Activated T-cell treated with anti-CD3 and anti-CD28 coated beads, Interleukin-2, amount 50 U/mL, for 4 hours (primary cell): ENCODE results near the gene SLC22A23. TPM values are rescaled to one million over a fixed set of nuclear protein-coding genes. Genes with fewer than 3 reads are reported as not detected.

Experiments
- ATAC-seq, 2 donors: fragments of 200-7000 bp; cut with Tn5 transposase; one replicate each; pipeline ENCODE4 v1.10.0; 2021
- DNase-seq: peaks from one replicate; pipeline ENCODE4 v3.0.0-alpha.2; 2020
- H3K27me3 Mint-ChIP-seq: one replicate; pipeline ENCODE4 v1.8.0; 2021; ENCODE audit warnings: low read depth, mixed read lengths
- H3K36me3 Mint-ChIP-seq: one replicate; pipeline ENCODE4 v1.8.0; 2022; ENCODE audit warnings: mixed read lengths; ENCODE audit not compliant: insufficient read depth
- H3K4me1 Mint-ChIP-seq: one replicate; pipeline ENCODE4 v1.8.0; 2021; ENCODE audit warnings: low read depth, mixed read lengths
- H3K4me3 Mint-ChIP-seq: one replicate; pipeline ENCODE4 v1.8.0; 2021; ENCODE audit warnings: mild to moderate bottlenecking, moderate library complexity, mixed read lengths
- H3K9me3 Mint-ChIP-seq: one replicate; pipeline ENCODE4 v1.8.0; 2021; ENCODE audit warnings: mixed read lengths
- total RNA-seq, 3 donors: library from RNA; stranded (reverse); gene quantifications; one replicate each; pipeline ENCODE4 v1.2.1, GENCODE V29; 2021

SLC22A23 gene
- total RNA-seq, 3 donors from 2014 or later = 0.50 to 1.2 (median 0.54) TPM

DNA sequence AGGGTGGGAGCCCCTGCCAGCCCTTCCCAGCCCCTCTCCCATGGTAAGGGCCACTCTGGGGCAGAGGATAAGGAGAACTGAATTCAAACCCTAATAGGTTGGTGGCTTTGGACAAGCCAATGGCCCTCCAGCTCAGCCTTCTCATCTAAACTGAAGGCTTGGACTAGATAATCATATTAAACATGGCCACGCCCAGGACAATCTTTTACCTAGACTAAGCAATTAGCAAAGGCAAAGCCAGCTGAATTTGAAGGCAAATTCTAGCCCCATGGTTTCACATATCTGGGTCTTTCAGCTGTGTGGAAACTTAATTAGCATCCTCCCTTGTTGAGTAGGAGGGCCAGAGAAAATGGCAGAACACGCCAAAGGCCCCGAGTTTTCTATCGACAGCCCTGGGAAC lies 10.7 kb downstream of the SLC22A23 start:
- H3K4me1 Mint-ChIP-seq = peaks cover 19% of the 10 kb centered on the region
- ATAC-seq = no peak

DNA sequence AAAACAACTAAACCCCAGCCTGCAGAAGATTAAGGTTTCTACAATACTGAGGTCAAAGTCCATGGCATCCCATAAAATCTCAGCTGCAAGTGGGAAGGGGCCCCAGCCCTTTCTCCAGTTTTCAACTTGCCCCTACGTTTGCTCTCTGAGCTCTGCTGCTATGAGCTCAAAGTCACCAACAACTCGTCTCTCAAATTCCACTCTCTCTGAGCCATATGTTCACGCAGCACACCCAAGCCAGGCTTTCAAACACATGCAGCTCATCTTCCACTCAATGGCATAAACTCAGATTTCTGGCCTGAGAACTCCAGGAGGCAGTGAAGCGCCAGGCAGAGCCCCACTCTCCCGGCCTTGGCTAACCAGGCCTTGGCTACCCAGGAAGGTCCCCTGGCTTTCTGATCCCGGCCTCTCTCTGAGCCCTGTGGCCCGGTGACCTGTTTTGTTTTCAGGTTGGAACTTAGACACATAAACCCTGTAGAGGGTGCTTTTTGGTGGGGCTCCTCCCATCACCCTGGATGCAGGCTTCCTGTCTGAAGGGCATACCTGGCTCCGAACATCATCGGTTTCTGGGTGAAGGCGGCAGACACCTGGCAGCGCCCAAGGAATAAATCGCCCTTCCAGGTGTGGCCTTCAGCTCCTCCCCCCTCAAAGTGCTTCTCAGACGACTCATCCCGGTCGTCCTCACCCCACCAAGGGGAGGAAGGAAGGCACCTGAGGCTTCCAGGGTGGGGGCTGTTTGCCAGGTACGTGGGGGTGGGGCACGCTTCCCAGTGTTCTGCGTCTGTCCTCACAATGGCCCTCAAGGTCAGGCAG lies 12.4 kb downstream of the SLC22A23 start:
- ATAC-seq = no peak
- no peak for DNase-seq
- peaks cover 14% of the 10 kb centered on the region for H3K4me1 Mint-ChIP-seq
- peaks cover 1% of the 10 kb centered on the region for H3K27me3 Mint-ChIP-seq
- no peaks in the 10 kb centered on the region for H3K9me3 Mint-ChIP-seq
- H3K4me3 Mint-ChIP-seq = no peak overlapping the region
- no peaks in the 10 kb centered on the region for H3K36me3 Mint-ChIP-seq

More for the DNA sequence above, 10.7 kb downstream of the SLC22A23 start:
- Mint-ChIP-seq H3K4me3 (no peak overlapping the region), H3K27me3 (peaks cover 1% of the 10 kb centered on the region), H3K36me3 (no peaks in the 10 kb centered on the region), H3K9me3 (no peaks in the 10 kb centered on the region)
- DNase-seq = no peak

DNA sequence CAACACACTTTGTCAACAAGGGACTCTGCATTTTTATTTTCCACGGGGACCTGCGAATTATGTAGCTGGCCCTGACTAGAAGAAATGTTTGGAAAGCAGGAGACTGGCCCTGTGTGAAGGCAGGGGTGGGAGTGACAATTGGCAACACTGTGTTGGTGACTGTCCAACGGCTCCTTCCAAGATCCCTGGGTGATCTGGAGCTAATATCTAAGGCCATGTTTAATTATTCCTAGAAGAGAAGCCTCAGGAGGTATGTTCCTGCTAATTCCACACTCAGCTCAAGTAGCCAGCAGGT lies 13.7 kb downstream of the SLC22A23 start:
- DNase-seq (no peak), ATAC-seq (no peak)
- no peaks in the 10 kb centered on the region for H3K9me3 Mint-ChIP-seq
- peaks cover 1% of the 10 kb centered on the region for H3K27me3 Mint-ChIP-seq
- no peak overlapping the region for H3K4me3 Mint-ChIP-seq
- peaks cover 4% of the 10 kb centered on the region for H3K4me1 Mint-ChIP-seq
- no peaks in the 10 kb centered on the region for H3K36me3 Mint-ChIP-seq

DNA sequence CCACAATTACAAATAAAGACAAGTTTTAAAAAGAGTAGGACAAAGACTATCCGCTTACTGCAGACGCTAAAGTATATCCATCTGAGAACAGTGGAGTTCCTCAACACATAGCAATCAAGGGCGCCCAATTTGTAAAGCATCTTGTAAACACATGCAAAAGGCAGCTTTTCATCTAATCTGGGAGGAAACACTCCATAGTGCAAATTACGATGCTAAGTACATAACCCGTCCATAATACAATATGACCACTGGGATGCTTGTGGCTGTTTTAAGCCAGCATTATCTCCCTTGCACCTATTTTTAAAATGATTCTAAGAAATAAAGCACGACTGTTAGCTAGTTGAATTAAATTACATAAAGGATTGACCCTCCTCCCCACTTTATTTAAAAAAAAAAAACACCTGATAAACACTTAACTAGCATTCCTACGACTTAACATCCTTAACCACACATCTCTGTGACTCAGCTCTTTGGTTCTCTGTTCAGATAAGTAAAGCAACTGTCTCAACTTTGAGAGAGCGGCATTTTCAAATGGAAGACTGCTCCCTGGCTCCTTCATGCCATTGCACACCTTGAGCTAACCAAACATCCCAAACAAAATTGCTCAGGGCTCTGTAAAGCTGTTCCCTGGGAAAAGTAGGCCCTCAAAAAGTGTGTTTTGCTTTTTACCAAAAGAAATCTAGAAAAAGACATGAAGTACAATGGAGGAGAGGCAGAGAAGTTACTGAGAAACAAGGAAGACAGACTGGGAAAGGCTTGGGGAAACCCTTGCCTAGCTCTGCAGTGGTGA lies 14.2 kb downstream of the SLC22A23 start:
- ATAC-seq (no peak), DNase-seq (no peak)
- Mint-ChIP-seq H3K27me3 (peaks cover 1% of the 10 kb centered on the region), H3K9me3 (no peaks in the 10 kb centered on the region), H3K4me1 (peaks cover 4% of the 10 kb centered on the region), H3K36me3 (no peaks in the 10 kb centered on the region), H3K4me3 (no peak overlapping the region)

DNA sequence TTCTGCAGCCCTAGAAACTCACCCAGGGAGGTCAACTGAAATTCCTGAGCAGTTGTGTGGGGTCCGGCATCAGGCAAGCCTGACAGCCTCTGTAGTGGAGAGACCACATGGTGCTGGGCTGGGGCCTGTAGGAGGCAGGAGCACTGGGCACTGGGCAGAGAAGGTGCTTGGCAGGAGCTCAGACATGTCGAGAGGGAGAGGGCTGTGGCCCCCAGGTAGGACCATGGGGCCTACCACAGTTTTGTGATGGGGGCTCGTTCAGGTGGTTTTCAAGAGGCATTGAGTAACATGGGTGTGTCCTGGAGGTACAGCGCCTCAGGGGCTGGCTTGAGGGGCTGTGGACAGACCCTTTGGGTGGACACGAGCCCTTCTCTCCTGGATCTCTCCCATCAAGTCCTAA lies 15.9 kb downstream of the SLC22A23 start:
- H3K4me3 Mint-ChIP-seq = no peak overlapping the region

DNA sequence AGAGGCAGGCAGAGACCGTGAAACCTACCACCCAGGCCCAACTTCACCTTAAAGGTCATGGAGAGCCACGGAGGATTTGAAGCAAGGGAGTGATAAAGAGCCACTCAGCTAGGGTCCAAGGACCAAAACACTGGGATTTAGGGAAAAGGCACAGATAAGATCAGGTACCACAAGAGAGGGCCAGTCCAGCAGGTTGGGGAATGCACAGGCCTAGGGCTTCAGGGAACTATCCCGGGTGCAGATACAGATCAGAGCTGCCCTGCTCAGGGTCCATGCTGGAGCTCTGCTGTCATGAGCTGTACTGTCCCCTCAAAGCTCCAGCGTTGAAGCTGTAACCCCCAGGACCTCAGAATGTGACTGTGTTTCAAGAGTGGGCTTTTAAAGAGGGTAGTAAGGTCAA lies 16.9 kb downstream of the SLC22A23 start:
- Mint-ChIP-seq H3K4me3 (no peak overlapping the region), H3K4me1 (no peaks in the 10 kb centered on the region), H3K9me3 (no peaks in the 10 kb centered on the region), H3K27me3 (peaks cover 6% of the 10 kb centered on the region), H3K36me3 (peaks cover 6% of the 10 kb centered on the region)
- DNase-seq (no peak), ATAC-seq (no peak)

More for the DNA sequence above, 15.9 kb downstream of the SLC22A23 start:
- Mint-ChIP-seq H3K9me3 (no peaks in the 10 kb centered on the region), H3K36me3 (peaks cover 6% of the 10 kb centered on the region), H3K4me1 (no peaks in the 10 kb centered on the region), H3K27me3 (peaks cover 6% of the 10 kb centered on the region)
- ATAC-seq (no peak), DNase-seq (no peak)

DNA sequence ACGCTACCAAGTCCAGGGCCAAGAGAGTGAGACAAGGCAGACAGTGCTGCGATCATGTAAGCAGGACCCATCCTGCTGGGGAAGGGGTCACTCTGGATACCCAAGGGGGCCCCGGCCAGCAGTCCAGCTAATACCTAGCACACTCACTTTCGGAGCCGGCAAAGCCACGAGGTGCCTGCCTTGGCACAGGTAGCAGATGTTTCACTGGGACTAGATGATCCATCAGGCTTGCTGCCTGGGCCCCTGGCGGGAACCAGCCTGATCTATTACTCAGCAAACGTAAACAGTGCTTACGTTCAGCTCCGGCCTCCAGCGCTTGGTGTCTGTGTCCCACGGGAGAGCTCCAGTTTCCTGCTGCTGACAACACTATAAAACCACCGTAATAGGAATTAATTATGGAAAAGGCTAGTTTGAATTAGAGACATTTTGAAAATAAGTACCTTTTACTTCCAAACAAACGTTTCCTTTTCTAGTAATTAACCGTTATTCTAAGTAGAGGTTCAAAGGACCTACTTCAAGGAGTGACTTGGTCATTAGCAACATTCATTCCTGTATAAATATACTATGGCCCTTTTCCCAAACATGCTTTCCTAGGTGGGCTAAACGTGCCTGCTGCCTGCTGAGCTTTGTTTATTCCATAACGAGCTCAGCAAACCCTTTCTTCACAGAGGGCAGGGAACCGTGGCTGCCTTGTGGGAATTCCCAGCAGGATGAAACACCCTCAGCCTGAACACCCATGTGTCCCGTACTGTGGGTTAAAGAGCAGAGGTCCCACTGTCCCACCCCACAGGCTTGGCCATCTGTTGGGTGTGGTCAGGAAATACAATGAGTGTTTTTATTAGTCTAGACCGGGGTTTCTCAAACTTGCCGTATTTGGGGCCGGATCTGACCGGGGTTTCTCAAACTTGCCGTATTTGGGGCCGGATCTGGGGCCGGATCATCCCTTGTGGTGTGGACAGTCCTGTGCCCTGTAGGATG lies 18.4 kb downstream of the SLC22A23 start:
- DNase-seq (no peak), ATAC-seq (no peak)
- Mint-ChIP-seq H3K36me3 (peaks cover 6% of the 10 kb centered on the region), H3K9me3 (no peaks in the 10 kb centered on the region), H3K4me3 (no peak overlapping the region), H3K27me3 (peaks cover 5% of the 10 kb centered on the region), H3K4me1 (no peaks in the 10 kb centered on the region)

DNA sequence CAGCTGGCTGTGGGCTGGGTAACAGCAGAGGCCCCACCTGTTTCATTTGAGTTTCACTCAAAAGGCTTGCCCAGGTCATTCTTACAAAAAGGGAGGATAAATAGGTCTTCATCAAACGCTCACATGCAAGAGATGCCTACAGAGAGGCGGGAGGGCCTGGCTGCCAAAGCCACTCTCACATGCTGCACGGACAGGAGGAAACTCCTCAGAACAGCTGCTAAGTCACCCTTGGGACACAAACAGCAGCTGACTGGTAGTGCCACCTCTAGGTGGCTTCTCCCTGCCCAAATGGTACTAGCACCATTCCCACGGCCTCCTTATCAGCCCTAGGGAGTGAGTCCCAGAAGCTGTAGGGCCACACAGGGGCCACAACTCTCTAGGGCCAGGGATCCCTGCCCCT lies 23.8 kb downstream of the SLC22A23 start:
- DNase-seq = no peak
- Mint-ChIP-seq H3K9me3 (no peaks in the 10 kb centered on the region), H3K36me3 (peaks cover 6% of the 10 kb centered on the region), H3K4me1 (no peaks in the 10 kb centered on the region), H3K4me3 (no peak overlapping the region), H3K27me3 (peaks cover 5% of the 10 kb centered on the region)
- no peak for ATAC-seq

DNA sequence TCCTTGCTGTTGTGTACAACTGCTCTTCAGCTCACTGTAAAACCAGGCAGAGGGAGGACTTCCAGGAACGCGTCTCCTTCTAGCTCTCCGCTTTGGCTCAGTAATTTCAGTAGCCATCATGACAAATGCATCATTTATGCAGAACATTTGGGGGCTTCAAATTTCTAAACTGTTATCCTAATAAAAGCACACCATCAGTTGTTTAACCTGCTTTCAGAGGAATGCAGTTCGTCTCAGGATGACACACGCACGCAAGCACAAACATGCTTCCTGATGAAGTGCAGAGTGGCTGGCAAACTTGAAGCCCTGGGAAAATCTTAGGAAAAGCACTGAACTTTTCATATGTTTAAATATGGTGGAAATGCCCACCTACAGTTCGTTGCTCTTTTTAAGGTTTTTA lies 24.4 kb downstream of the SLC22A23 start:
- H3K4me3 Mint-ChIP-seq = no peak overlapping the region
- H3K36me3 Mint-ChIP-seq = peaks cover 6% of the 10 kb centered on the region
- H3K27me3 Mint-ChIP-seq = peaks cover 5% of the 10 kb centered on the region
- H3K4me1 Mint-ChIP-seq = no peaks in the 10 kb centered on the region
- DNase-seq (no peak), ATAC-seq (no peak)
- no peaks in the 10 kb centered on the region for H3K9me3 Mint-ChIP-seq

DNA sequence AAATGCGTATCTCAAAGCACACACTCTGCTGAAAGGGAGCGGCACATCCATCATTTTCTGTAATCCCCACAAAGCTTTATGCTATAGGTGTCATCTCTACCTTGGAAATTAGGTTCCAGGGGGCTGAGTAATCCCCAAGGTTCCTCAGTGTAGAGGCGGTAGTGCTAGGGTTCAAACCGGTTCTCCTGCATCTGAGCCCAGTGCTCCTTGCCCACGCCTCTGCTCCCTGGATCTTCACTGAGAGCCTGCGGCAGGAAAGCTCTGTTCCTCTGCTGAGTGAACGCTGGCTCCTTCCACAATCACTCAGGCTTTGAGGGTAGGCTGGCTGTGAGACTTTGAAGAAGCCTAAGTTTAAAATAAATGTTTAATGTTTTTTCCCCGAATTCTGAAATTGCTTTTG lies 24.9 kb downstream of the SLC22A23 start:
- H3K36me3 Mint-ChIP-seq = peaks cover 6% of the 10 kb centered on the region
- no peaks in the 10 kb centered on the region for H3K4me1 Mint-ChIP-seq
- no peaks in the 10 kb centered on the region for H3K9me3 Mint-ChIP-seq
- no peak for DNase-seq
- no peak for ATAC-seq
- H3K4me3 Mint-ChIP-seq = no peak overlapping the region
- peaks cover 5% of the 10 kb centered on the region for H3K27me3 Mint-ChIP-seq

DNA sequence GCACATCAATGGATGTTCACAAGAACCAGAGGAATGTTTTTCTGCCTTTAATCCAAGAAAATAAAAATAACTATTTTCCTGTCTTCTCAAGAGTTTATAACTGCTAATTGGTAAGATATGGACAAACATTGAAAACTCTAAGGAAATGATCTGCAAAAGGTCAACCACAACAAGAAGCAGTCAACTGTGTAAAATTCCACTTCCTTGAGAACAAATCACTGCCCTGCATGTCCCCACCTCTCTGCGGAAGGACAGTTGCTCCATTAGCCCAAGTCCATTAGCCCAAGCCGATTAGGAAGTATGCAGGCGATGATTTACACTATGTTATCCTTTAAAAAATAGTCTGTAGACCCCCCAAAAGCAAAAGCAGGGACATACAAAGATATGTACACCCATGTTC lies 27.6 kb downstream of the SLC22A23 start:
- H3K27me3 Mint-ChIP-seq = peaks cover 3% of the 10 kb centered on the region
- no peaks in the 10 kb centered on the region for H3K36me3 Mint-ChIP-seq
- no peak for ATAC-seq
- no peaks in the 10 kb centered on the region for H3K4me1 Mint-ChIP-seq
- no peak overlapping the region for H3K4me3 Mint-ChIP-seq
- DNase-seq = no peak
- no peaks in the 10 kb centered on the region for H3K9me3 Mint-ChIP-seq

DNA sequence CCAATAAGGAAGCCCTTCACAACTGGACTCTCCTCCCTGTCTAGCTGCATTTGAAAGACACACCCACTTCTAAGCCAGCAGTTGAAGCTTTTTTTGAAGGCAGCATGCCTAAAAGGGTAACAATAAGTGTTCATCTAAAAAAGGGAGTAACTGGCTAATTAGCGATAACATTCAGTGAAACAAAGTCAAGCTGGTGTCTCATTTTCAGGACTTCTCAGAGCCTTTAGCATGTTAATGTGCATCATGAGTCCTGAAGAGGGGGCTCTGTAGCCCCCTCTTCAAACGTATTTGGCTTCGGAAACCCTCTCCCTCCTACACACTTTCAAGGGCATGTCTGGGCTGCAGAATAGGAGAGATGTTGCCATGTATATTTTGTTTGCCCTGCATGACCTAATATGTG lies 28.1 kb downstream of the SLC22A23 start:
- Mint-ChIP-seq H3K27me3 (peaks cover 3% of the 10 kb centered on the region), H3K9me3 (no peaks in the 10 kb centered on the region), H3K36me3 (no peaks in the 10 kb centered on the region), H3K4me1 (no peaks in the 10 kb centered on the region), H3K4me3 (no peak overlapping the region)
- no peak for ATAC-seq
- DNase-seq = no peak

DNA sequence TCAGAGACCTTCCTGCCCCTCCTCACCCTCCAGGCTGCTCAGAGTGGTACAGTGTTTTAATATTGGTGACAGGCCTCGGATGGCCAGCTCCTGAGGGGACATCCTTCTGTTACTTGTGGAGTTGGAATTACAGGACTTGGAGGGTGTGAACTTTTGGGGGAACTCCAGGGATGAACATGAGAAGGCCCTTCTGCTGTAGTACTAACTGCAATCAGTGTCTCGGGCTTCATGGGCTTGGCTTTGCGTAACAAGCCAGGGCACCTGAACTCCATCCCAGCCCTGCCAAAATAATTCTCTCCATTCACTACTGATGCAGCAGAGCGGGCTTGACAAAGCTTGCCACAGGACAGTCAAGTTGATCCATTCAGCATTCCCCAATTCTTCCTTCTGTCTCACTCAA lies 28.6 kb downstream of the SLC22A23 start:
- Mint-ChIP-seq H3K27me3 (peaks cover 3% of the 10 kb centered on the region), H3K36me3 (no peaks in the 10 kb centered on the region), H3K4me3 (no peak overlapping the region), H3K4me1 (no peaks in the 10 kb centered on the region), H3K9me3 (no peaks in the 10 kb centered on the region)
- no peak for DNase-seq
- ATAC-seq = no peak

DNA sequence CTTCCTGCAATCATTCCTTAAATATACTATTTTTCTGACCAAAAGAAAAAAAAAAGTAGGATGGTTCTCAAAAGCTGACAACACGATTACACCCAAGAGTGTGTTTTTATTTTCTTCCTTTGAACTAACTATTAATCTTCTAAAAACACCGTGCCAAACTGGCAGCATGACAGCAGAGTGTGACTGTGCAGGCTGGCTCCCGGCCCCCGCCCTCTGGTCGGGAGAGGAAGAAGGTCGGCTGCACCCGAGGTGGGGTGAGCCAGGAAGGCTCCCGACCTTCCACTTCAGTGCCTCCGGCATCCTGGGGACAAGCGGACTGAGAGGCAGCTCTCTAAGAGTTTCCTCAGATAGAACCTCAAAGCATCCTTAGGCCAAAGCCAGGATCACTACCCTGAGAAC lies 29.2 kb downstream of the SLC22A23 start:
- DNase-seq = no peak
- H3K9me3 Mint-ChIP-seq = no peaks in the 10 kb centered on the region
- no peak overlapping the region for H3K4me3 Mint-ChIP-seq
- H3K27me3 Mint-ChIP-seq = peaks cover 3% of the 10 kb centered on the region
- H3K36me3 Mint-ChIP-seq = no peaks in the 10 kb centered on the region
- ATAC-seq = no peak
- no peaks in the 10 kb centered on the region for H3K4me1 Mint-ChIP-seq
